Lower lobe of right lung (tissue), 2 donors: ENCODE results near the gene OXER1. TPM values are rescaled to one million over a fixed set of nuclear protein-coding genes. Genes with fewer than 3 reads are reported as not detected.

ENCODE experiments used
- ATAC-seq, 2 donors: fragments of 200-7000 bp; cut with Tn5 transposase; one replicate each; pipeline ENCODE4 v1.9.1; 2020 to 2022; ENCODE audit warnings: mild to moderate bottlenecking in 2 of 2, moderate library complexity in 2 of 2
- DNase-seq: peaks from one replicate; pipeline ENCODE4 v3.0.0-alpha.2; 2020
- H3K27ac ChIP-seq: fragments of 200-600 bp; one replicate; pipeline ENCODE4 v1.8.0; 2022
- H3K27me3 ChIP-seq: fragments of 200-600 bp; one replicate; pipeline ENCODE4 v1.8.0; 2022; ENCODE audit warnings: low read depth
- H3K36me3 ChIP-seq: fragments of 200-600 bp; one replicate; pipeline ENCODE4 v1.8.0; 2022; ENCODE audit warnings: mild to moderate bottlenecking
- H3K4me1 ChIP-seq: fragments of 200-600 bp; one replicate; pipeline ENCODE4 v1.8.0; 2022
- H3K4me3 ChIP-seq: fragments of 200-600 bp; one replicate; pipeline ENCODE4 v1.8.0; 2022; ENCODE audit warnings: mild to moderate bottlenecking
- H3K9me3 ChIP-seq: fragments of 200-600 bp; one replicate; pipeline ENCODE4 v1.8.0; 2022
- intact Hi-C: fragments of 100-400 bp; cut with DNase I; formaldehyde crosslinking; loops from one replicate; pipeline ENCODE4 v1.11.0; 2022
- total RNA-seq: library from RNA; stranded (reverse); fragmentation: NEBNext Ultra II Directional; extraction: Animal tissue kit (Norgen Biotek cat#: 25700); gene quantifications from one replicate; pipeline ENCODE4 v1.2.1, GENCODE V29; 2021
- TF ChIP-seq, protein P1 (sequence below): fragments of 200-600 bp; IDR thresholded peaks from one replicate; pipeline ENCODE4 v1.8.0; 2022; ENCODE audit warnings: antibody characterized with exemption, mild to moderate bottlenecking
- donor health status: DM: no; HTN: yes; CAD: no; lungs with severe emphysema.

Gene OXER1
- total RNA-seq, 1 donor from 2014 or later, result 1.9 TPM

DNA sequence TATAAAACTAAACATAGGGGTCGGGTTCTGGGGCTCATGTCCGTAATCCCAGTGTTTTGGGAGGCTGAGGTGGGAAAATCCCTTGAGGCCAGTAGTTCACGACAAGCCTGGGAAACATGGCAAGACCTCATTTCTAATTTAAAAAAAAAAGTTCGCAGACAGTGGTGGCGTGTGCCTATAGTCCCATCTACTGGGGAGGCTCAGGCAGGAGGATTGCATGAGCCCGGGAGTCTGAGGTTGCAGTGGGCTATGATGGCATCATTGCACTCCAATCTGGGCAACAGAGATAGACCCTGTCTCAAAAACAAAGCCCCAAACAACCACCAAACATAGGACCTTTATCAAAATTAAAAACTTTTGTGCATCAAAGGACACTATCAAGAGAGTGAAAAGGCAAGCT is 38.2 kb upstream of the OXER1 start:
- DNase-seq, result no peak
- intact Hi-C loops, result no loop called here
- Histone ChIP-seq H3K4me1 (peaks cover 10% of the 10 kb centered on the region), H3K36me3 (no peaks in the 10 kb centered on the region), H3K4me3 (no peak overlapping the region), H3K9me3 (no peaks in the 10 kb centered on the region), H3K27me3 (no peaks in the 10 kb centered on the region), H3K27ac (no peak overlapping the region)
- TF ChIP-seq, protein P1, sequence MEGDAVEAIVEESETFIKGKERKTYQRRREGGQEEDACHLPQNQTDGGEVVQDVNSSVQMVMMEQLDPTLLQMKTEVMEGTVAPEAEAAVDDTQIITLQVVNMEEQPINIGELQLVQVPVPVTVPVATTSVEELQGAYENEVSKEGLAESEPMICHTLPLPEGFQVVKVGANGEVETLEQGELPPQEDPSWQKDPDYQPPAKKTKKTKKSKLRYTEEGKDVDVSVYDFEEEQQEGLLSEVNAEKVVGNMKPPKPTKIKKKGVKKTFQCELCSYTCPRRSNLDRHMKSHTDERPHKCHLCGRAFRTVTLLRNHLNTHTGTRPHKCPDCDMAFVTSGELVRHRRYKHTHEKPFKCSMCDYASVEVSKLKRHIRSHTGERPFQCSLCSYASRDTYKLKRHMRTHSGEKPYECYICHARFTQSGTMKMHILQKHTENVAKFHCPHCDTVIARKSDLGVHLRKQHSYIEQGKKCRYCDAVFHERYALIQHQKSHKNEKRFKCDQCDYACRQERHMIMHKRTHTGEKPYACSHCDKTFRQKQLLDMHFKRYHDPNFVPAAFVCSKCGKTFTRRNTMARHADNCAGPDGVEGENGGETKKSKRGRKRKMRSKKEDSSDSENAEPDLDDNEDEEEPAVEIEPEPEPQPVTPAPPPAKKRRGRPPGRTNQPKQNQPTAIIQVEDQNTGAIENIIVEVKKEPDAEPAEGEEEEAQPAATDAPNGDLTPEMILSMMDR, result no peak
- ATAC-seq, result no peak

DNA sequence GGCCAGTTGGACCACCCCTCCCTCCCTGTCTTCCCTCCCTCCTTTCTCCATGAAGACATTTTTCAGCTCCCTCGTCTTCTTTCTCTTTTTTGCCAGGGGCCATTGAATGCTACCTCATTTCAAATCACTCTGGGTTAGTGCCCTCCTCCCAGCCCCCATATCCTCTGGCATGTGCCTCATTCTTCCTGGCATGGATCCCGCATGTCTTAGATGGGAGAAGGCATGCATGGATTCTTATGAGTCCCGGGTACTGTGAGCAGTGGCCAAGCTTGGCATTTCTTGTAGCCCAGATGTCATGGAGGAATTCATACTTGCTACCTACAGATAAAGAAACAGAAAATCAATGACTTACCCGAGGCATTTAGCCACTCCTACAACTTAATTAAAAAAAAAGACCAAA is 37.4 kb upstream of the OXER1 start:
- Histone ChIP-seq H3K4me3 (no peak overlapping the region), H3K4me1 (peaks cover 10% of the 10 kb centered on the region), H3K36me3 (no peaks in the 10 kb centered on the region), H3K27me3 (no peaks in the 10 kb centered on the region), H3K27ac (no peak overlapping the region), H3K9me3 (no peaks in the 10 kb centered on the region)
- TF ChIP-seq, protein P1, result no peak
- DNase-seq, result no peak
- ATAC-seq, result no peak
- intact Hi-C loops, result no loop called here

DNA sequence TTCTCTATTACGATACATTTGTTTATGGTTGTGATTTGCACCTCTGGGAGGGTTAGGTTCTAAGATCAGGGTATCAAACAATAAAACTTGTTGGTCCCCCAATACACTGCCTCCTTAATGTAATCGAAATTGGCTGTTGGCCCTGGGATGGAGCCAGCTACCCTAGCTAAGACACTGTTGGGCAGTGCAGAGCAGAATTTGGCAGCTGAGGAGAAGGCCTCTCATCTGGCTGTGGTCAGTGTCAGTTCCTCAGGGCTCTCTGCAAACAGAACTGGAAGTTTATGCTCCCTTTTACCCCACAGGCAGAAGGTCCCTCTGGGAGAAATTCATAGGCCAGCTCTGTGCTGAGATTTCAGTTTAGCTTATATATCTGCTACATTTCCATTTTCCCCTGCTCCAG is 37.0 kb upstream of the OXER1 start:
- TF ChIP-seq, protein P1, result no peak
- H3K27me3 ChIP-seq, result no peaks in the 10 kb centered on the region

DNA sequence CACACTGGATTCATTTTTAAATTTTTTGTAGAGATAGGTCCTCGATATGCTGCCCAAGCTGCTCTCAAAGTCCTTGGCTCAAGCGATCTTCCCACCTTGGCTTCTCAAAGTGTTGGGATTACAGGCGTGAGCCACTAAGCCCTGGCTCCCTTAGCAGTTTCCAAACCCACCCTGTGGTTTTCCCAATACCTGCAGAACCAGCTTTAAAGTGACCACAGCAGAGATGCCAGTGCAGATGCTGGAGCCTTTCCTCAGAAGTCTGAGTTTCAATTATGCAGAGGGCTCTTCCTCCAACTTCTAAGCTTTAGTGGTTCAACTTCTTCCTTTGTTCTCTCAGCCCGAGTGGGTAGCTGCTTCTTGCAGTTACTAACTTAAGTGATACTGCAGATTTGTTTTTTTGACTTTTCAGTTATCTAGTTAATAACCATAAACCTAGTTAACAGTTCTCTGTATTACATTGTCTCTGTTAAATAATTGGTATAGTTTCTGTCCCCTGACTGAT is 36.6 kb upstream of the OXER1 start:
- DNase-seq (no peak), ATAC-seq (no peak)
- H3K36me3 ChIP-seq, result no peaks in the 10 kb centered on the region
- TF ChIP-seq, protein P1, result no peak
- intact Hi-C loops, result no loop called here
- peaks cover 10% of the 10 kb centered on the region for H3K4me1 ChIP-seq
- H3K27ac ChIP-seq, result no peak overlapping the region
- no peaks in the 10 kb centered on the region for H3K9me3 ChIP-seq
- H3K4me3 ChIP-seq, result no peak overlapping the region
- H3K27me3 ChIP-seq, result no peaks in the 10 kb centered on the region

More for the DNA sequence above, 37.0 kb upstream of the OXER1 start:
- no peaks in the 10 kb centered on the region for H3K36me3 ChIP-seq
- no peak overlapping the region for H3K4me3 ChIP-seq
- no peak for DNase-seq
- intact Hi-C loops, result no loop called here
- no peaks in the 10 kb centered on the region for H3K9me3 ChIP-seq
- peaks cover 10% of the 10 kb centered on the region for H3K4me1 ChIP-seq
- ATAC-seq, result no peak
- no peak overlapping the region for H3K27ac ChIP-seq

DNA sequence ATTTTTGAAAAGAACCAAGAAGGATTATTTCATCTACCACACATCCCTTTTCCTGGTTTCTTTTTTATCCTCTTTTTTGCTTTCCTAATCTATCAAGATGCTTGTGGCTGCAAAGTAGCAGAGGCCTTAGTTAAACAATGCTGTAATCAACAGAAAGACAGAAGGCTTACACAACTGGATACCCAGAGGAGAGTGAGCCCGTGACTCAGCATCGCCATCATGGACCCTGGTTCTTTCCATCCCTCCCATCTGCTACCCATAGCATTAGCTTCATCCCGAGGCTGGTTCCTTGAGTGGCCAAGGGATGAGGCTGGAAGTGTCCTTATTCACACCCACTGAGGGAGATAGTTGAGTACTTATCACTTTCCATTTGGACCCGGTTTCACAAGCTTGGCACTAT is 35.9 kb upstream of the OXER1 start:
- peaks cover 10% of the 10 kb centered on the region for H3K4me1 ChIP-seq
- no peaks in the 10 kb centered on the region for H3K27me3 ChIP-seq
- H3K36me3 ChIP-seq, result no peaks in the 10 kb centered on the region
- intact Hi-C loops, result no loop called here
- DNase-seq (no peak), ATAC-seq (no peak)
- no peak overlapping the region for H3K4me3 ChIP-seq
- no peaks in the 10 kb centered on the region for H3K9me3 ChIP-seq
- H3K27ac ChIP-seq, result no peak overlapping the region
- TF ChIP-seq, protein P1, result no peak

DNA sequence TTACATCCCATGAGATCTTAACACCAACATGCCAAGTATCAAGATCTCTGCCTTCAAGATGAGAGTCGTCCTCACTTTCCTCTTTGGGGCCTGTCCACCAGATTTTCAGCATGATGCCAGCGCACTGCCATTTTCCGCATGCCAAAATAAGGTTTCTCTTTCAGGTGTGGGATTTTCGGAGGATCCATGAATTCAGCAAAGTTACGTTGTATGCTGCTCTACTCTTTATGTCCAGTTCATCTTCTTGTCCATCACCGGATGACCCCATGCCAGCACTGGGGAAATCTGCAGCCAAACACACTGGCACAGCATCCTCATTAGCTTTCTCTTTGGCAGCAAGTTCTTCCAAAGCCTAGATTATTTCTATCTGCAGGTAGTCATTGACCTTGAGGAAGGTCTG is 33.3 kb upstream of the OXER1 start:
- H3K4me3 ChIP-seq, result no peak overlapping the region
- no peaks in the 10 kb centered on the region for H3K27me3 ChIP-seq
- peaks cover 10% of the 10 kb centered on the region for H3K4me1 ChIP-seq
- TF ChIP-seq, protein P1, result no peak
- ATAC-seq (no peak), DNase-seq (no peak)
- H3K9me3 ChIP-seq, result no peaks in the 10 kb centered on the region
- no peaks in the 10 kb centered on the region for H3K36me3 ChIP-seq
- intact Hi-C loops, result no loop called here
- H3K27ac ChIP-seq, result no peak overlapping the region
